Dermis microvascular lymphatic vessel endothelial cell (primary cell): ENCODE data around the gene HSP90AB1. TPM values are rescaled to one million over a fixed set of nuclear protein-coding genes. Genes with fewer than 3 reads are reported as not detected.
A peak's percentile ranks its signal among the peaks of the same experiment; 100 is the strongest.

Experiments
- DNase-seq, 2 donors: peaks; one replicate each; pipeline versions ENCODE4 v3.0.0 to v3.0.0-alpha.2; 2010; ENCODE audit warnings: low read depth in 2 of 2
- total RNA-seq: library from RNA; depleted of rRNA; stranded (reverse); fragments of >200 nt; gene quantifications from 2 replicates; pipeline ENCODE4 v1.2.1, GENCODE V29; 2014

HSP90AB1 gene
- total RNA-seq: 448 and 497 TPM in 2 replicates

DNA sequence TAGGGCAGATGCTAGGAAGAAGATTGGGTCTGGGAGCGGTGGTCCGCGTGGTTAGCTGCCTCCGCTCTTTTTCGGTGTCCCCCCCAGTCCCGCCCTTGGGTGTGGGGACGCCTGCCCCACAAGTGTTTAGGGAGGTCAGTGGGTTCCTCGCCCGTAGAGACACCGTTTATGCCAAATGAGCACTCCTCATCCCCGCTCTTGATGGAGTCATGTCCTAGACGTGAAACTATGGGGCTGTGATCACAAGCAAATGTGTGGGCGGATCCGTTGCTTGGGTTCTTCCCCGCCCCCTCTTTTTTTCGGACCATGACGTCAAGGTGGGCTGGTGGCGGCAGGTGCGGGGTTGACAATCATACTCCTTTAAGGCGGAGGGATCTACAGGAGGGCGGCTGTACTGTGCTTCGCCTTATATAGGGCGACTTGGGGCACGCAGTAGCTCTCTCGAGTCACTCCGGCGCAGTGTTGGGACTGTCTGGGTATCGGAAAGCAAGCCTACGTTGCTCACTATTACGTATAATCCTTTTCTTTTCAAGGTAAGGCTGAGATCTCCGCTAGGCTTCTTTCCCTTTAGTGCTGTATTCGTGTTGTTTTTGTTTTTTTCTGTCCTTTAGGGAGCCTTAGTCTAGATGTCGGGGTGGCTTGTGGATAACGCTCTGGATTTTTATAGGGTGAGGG lies at the start of gene HSP90AB1:
Gene HSP90AB1, plus strand, starts transcription at position 439 of the 675 bp plus-strand sequence. CDS start 1,529 bp downstream, outside the sequence.
- DNase-seq: peak; percentile 98 to 99

DNA sequence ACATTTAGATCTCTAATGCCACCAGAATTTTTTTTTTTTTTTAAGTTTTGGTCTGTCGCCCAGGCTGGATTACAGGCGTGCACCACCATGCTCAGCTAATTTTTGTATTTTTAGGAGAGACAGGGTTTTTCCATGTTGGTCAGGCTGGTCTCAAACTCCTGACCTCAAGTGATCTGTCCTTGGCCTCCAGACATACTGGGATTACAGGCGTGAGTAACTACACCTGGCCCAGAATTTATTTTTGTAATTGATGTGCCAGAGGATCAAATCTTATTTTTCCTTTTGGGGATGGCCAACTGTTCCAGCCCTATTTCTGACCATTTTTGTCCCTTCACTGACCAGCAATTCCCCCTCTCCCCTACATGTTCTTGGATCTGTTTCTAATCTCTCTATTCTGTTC lies 48.2 kb upstream of the HSP90AB1 start:
- DNase-seq: no peak

DNA sequence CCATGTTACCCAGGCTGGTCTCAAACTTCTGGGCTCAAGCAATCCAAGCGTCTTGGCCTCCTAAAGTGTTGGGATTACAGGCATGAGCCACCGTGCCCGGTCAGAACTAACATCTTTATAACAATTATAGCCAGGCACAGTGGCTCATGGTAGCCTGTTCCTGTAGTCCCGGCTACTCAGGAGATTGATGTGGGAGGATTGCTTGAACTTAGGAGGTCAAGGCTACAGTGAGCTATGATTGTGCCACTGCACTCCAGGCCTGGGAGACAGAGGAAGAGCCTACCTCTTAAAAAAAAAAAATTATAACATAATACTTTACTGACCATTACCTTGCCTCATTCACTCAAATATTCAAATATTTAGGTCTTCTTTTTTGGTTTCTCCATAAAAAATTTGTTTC lies 47.0 kb upstream of the HSP90AB1 start:
- no peak for DNase-seq

DNA sequence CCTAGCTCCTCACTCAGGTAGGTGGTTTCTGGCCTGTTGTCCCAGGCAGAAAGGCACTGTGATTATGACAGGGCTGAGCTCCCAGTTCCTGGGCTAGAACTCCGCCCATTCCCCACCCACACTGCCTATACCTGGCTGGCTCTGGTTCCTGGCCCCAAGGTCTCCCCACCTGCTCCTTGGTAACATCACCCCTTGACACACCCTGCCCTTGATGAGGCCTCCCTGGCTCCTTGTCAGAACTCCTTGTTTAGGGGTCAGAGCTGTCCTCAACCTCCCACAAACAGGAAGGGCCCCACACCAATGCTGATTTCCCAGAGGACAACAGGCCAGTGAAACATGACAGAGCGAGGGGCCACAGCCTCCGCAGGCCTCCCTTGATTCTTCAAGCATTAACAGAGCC lies 45.7 kb upstream of the HSP90AB1 start:
- no peak for DNase-seq

DNA sequence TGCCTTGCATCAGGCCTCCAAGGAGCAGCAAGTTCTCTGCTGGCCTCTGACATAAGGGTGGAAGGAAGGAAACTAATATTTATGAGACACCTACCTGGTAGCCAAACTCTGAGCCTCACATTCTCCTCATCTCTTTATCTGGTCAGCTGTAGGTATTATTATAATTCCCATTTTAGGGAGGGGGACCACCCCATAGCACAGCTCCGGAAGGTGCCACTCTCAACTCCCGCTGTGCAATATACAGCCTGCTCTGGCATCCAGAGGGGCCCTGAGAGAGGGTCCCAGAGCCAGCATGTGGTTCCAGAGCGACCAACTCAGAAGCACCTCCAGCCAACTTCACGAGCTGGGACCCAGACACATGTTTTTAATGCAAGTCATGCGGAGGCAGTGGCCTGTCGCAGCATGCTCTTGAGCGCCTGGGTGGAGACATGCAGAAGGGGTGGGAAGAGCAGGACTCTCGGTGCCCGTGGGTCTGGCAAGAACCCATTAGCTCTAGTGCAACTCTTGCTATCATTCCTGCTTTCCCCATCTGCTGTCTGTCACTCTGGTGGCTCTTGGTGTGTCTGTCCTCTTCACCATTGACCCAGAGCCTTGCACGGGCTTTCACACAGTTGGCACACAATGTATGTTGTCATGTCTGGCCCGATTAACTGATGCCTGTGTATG lies 45.1 kb upstream of the HSP90AB1 start:
- no peak for DNase-seq

DNA sequence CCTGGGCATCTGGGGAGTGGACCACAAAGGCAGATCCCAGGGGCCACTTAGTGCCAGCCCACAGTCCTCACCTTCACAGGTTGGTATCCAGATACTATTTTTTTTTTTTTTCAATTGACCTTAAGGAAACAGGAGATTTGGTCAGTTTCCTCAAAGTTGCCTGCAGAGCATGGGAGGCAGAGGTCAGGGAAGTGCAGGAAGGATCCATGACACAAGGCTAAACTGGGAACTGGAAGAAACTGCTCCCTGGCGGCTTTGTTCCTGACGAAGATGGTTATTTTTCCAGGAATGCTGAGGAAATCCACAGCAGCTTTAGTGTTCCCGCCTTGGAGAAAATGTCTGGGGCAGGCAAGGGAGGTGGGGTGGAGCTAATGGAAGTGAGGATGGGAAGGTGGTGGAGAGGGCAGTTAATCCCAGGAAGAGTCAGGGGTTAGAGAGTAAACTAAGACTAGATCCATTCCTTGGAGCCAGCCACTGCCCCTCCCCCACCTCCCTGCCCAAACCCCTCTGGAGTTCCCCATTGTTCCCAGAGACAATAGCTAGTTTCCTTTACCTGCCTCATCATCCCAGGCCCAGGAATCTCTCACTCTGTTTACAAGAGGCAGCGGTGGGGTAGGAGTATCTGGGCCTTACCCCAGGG lies 44.4 kb upstream of the HSP90AB1 start:
- DNase-seq: peak in 1 of 2 donors; percentile 45

DNA sequence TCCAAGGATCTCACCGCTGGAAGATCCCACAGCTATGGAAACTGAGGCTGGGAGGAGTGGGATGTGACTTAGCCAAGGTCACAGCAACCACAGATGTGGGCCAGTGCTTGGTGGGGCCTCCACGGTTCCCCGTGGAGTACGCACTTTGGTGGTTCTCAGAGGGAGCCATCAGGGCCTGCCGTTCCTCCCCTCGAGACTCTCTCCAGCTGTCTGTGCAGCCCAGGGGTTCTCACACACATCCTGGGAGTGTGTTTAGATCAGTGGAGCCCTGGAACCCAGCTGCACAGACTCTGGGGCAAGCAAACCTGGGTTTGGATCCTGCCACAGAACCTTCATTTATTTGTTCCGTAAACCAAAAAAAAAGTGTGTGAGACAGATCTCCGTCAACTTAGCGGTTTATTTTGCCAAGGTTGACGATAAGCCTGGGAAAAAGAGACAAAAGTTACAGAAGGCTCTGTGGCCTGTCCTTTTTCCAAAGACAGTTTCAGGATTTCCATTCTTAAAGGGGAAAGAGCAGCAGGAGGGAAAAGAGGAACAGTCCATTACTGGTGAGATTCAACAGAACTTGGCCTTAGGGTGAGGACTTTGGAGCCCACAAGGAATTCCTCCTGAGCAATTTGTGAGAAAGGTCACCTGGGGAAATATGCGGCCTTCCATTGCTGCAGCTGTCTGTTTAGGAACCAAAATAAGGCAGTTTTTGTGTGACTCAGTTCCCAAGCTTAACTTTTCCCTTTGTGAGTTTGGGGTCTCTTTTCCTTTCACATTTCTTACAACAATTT lies 43.7 kb upstream of the HSP90AB1 start:
- DNase-seq: no peak

DNA sequence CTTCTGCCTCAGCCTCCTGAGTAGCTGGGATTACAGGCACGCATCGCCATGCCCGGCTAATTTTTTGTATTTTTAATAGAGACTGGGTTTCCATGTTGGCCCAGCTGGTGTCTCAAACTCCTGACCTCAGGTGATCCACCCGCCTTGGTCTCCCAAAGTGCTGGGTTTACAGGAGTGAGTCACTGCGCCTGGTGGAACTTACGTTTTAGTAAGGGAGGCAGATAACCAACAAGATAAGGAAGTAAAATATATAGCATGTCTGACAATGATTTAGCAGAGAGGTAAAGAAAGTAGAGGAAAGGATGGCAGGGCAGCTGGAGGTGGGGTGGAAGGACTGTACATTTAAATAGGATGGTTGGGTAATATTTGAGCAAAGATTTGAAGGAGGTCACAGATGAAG lies 42.9 kb upstream of the HSP90AB1 start:
- DNase-seq: no peak

DNA sequence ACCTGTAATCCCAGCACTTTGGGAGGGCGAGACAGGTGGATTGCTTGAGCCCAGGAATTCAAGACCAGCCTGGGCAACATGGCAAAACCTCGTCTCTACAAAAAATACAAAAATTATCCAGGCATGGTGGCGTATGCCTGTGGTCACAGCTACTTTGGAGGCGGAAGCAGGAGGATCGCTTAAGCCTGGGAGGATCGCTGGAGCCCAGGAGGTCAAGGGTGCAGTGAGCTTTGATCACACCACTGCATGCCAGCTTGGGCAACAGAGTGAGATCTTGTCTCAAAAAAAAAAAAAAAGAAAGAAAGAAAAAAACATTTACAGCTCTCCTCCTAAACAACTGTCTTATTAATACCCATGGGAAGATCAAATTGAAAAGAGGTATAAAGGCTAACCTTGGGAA lies 38.9 kb upstream of the HSP90AB1 start:
- DNase-seq: no peak

DNA sequence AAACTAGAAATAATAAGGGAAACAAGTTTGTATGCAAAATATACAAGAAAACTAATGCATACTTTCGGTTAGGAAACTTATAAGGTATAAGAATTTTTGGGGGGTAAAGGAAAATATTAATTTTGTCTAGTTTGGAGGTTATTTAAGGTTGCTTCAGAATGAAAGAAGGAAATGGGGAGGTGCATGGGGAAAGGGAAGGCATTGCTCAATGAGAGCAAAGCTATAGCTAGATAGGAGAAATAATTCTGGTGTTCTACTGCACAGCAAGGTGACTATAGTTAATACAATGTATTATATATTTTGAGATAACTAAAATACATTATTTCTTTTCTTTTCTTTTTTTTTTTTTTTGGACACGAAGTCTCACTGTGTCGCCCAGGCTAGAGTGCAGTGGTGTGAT lies 35.6 kb upstream of the HSP90AB1 start:
- no peak for DNase-seq

DNA sequence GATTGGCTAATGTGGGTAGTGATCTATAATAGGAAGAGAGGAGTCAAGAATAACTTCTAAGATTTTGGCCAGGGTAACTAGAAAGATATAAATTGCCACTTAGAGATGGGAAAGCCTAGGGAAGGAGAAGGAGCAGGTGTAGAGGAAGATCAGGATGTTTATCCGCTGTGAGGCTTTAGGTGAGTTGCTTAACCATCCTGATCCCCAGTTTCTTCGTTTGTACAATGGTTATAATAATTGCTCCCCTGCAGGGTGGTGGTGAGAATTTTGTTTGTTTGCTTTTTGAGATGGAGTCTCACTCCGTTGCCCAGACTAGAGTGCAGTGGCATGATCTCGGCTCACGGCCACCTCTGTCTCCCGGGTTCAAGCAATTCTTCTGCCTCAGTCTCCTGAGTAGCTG lies 32.6 kb upstream of the HSP90AB1 start:
- DNase-seq: no peak

DNA sequence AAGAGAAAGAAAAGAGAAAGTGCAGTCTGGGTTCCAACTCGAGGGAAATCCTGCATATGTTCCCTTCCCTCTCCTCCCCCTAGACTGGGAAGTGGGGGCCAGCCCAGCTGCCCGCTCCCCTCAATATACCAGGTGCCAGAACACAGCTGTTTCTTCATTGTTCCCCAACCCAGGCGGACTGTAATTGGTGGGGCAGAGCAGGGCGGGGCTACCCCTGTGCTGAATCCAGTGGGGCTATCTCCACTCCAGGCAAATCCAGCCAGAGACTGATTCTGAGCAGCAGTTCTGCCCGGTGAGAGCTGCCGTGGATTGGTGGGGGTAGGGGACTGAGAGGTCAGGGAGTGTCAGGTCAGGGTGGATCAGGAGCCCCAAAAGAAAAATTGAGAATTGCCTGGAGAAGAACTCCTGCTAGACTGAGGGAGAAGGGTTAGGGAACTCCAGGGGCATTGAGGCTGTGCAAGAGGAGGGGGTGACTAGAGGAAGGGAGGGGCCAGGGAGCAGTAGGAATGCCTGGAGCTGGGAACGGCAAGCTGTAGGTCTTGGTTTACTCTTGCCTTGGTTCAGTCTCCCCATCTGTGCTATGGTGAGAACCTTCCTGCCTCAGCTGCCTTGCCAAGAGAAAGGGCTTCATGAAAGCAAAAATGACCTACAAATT lies 30.1 kb upstream of the HSP90AB1 start, which contains the start of gene MYMX:
Gene MYMX, plus strand, starts transcription at position 250 of the 655 bp plus-strand sequence. CDS start 546 bp downstream, outside the sequence.
- no peak for DNase-seq

DNA sequence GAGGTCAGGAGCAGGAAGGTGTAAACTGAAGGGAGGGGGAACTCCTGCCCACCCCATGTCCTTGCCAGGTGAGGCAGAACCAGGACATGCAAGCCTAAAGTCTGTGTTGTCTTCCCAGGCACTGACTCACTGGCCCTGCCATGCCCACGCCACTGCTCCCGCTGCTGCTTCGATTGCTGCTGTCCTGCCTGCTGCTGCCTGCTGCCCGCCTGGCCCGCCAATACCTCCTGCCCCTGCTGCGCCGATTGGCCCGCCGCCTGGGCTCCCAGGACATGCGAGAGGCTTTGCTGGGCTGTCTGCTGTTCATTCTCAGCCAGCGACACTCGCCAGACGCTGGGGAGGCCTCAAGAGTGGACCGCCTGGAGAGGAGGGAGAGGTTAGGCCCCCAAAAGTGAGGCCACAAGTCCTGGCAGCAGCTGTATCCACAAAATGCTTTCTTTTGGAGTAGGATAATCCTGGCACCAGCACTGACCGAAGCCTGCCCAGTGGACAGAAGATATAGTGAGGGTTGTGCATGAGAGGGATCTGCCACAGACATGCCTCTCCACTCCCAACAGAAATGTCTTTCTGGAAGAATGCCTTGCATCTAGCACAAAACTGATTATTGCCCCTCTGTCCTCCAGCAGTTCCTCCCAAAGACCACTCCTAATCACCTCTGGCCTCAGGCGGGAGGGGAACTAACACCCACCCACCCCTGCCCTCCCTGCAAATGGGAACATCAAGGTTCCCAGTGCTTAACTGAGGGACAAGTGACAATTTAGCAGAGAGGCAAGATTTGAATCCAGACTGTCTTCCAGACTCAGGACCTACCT lies 29.4 kb upstream of the HSP90AB1 start:
- no peak for DNase-seq

DNA sequence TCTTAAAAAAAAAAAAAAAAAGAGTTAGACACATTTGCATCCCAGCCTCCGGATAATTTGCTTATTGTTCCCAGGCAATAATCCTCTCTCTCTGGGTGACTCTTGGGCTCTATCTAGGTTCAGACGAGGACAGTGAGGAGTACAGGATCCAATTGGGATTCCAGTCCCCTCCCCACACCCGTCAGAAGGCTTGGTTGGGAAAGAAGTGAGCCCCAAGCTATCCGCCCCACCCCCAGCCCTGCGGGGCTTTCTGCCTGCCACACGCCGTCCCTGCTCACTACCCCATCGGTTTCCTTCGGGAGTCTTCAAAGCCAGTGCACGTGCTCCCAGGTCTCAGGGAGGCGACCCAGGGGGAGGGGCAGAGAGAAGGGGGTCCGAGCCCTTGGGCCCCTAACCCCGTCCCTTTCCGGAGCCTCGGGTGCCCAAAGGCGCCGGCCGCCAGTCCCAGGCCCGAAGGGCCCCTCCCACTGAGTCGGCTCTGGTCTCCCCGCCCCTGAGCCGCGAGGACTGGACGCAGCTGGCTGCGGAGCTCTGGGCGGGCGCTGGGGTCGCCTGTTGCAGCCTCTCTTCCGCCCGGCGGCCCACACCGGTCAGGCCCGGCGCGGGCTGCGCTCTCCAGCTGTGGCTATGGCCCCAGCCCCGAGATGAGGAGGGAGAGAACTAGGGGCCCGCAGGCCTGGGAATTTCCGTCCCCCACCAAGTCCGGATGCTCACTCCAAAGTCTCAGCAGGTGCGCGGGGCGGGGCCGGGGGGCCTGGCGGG lies 27.7 kb upstream of the HSP90AB1 start:
- peak; percentile 65 to 92 for DNase-seq

DNA sequence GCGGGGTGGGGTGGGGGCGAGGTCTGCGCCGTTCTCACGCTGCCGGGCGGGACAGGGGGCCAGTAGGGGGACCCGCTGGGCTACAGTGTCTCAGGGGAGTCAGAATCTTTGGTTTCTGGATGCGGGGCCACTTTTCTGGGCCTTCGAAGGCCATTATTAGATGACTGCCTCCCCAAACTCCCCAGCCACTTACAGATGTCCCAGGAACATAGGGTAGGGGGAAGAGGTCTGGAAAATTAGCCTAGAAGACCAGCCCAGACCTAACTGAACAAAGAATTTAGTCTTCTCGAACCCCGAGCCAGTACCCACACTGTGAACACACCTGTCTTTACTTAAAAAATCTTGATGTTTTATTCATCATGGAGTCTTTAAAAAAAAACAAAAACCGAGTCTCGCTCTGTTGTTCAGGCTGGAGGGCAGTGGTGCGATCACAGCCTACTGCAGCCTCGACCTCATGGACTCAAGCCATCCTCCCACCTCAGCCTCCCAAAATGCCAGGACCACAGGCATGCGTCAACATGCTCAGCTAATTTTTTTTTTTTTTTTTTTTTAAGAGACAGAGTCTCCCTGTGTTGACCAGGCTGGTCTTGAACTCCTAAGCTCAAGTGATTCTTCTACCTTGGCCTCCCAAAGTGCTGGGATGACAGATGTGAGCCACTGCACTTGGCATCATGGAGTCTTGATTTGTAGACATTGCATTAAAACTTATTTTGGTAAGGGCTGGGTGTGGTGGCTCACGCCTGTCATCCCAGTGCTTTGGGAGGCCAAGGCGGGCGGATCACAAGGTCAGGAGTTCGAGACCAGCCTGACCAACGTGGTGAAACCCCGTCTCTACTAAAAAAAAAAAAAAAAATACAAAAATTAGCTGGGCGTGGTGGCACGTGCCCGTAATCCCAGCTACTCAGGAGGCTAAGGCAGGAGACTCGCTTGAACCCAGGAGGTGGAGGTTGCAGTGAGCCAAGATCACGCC lies 26.8 kb upstream of the HSP90AB1 start:
- no peak for DNase-seq

DNA sequence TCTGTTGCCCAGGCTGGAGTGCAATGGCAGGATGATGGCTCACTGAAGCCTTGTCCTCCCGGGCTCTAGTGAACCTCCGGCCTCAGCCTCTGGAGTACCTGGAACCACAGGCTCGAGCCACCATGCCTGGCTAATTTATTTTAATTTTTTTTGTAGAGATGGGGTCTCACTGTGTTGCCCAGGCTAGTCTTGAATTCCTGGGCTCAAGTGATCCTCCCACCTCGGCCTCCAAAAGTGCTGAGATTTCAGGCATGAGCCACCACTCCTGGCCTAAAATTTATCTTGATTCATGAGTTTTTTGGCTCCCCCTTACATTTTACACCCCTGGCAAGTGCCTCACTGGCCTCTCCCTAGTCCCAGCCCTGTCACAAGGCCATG lies 26.0 kb upstream of the HSP90AB1 start:
- no peak for DNase-seq

DNA sequence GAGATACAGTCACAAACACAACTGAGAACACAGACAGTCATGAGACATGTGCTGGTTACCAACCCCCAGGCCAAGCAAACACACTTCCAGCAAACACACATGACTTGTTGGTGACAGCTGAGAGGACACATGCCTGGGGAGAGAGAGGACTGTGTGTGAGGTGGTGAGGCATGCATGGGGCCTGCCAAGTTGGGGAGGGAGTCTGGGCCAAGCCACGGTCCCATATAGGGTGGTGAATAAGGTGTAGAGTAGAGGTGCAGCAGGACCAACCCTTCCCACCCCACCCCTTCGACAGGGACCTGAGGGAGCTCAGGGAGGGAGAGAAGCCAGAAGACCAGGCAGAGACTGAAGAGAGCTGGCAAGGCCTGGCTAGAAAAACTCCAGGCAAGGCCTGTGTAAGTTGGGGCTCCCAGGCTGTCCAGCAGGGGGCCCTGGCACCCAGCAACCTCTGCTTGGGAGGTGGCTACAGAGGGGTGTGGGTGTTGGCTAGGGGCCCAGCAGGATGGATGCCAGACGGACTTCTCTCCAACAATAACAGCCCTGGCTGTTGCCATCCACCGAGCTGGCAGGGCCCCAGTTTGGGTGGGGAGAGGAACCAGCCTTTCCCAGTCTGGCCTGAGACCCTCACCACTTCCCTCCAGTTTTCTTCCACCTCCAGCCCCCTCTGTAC lies 25.5 kb upstream of the HSP90AB1 start:
- DNase-seq: peak; percentile 79 to 96

DNA sequence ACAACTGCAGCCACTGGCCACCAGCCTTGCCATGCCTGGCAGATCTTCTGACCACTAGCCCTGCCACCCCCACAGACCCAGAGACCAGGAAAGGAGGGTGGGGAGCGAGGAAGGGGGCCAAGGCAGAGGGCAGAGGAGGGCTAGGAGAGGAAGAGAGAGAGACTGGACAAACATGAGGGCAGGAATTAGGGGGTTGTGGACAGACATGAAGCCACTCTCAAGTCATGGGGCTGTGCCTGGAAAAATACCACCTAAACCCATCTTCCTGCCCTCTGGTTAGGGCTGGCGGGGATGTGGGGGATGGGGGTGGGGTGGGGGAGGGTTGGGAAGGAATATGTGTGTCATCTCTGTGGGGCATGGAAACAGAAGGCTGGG lies 25.0 kb upstream of the HSP90AB1 start:
- DNase-seq: peak; percentile 36 to 75
